IPS-15b (cell line): ENCODE results near the gene HHIPL1.
"Not testable (repeated sequence)": the region's sequence is repeated elsewhere in the genome, so short reads cannot be mapped to it uniquely, and the experiment has no call there.

ENCODE experiments used
- H3K27me3 ChIP-seq: one replicate; pipeline ENCODE4 v1.6.1; 2013; ENCODE audit warnings: low read length; ENCODE audit not compliant: control insufficient read depth, insufficient read depth
- H3K36me3 ChIP-seq: one replicate; pipeline ENCODE4 v1.6.1; 2013; ENCODE audit warnings: low read length; ENCODE audit not compliant: control insufficient read depth, insufficient read depth
- H3K4me1 ChIP-seq: one replicate; pipeline ENCODE4 v1.6.1; 2013; ENCODE audit warnings: mild to moderate bottlenecking, low read length; ENCODE audit not compliant: control insufficient read depth, insufficient read depth
- H3K4me3 ChIP-seq: one replicate; pipeline ENCODE4 v1.5.1; 2013; ENCODE audit warnings: low read depth, low read length
- H3K9ac ChIP-seq: one replicate; pipeline ENCODE4 v1.6.1; 2013; ENCODE audit warnings: low read depth, mild to moderate bottlenecking, low read length
- H3K9me3 ChIP-seq: one replicate; pipeline ENCODE4 v1.6.1; 2013; ENCODE audit warnings: mild to moderate bottlenecking, low read length; ENCODE audit not compliant: control insufficient read depth, insufficient read depth

HHIPL1 gene

GRCh38 chr14:99627510-99628381 is 17.2 kb upstream of the HHIPL1 start:
- Histone ChIP-seq H3K36me3 (no peaks in the 10 kb centered on the region), H3K4me1 (no peaks in the 10 kb centered on the region), H3K9ac (no peak overlapping the region), H3K27me3 (no peaks in the 10 kb centered on the region), H3K9me3 (no peaks in the 10 kb centered on the region), H3K4me3 (no peak overlapping the region)

- H3K27me3 ChIP-seq = no peaks in the 10 kb centered on the region
- H3K9ac ChIP-seq = no peak overlapping the region
- H3K4me1 ChIP-seq = no peaks in the 10 kb centered on the region
- H3K36me3 ChIP-seq = no peaks in the 10 kb centered on the region
- H3K4me3 ChIP-seq = no peak overlapping the region
- no peaks in the 10 kb centered on the region for H3K9me3 ChIP-seq
Observed at GRCh38 chr14:99628887-99629618, 15.9 kb upstream of the HHIPL1 start.

GRCh38 chr14:99630202-99630601 is 14.7 kb upstream of the HHIPL1 start:
- H3K4me1 ChIP-seq = no peaks in the 10 kb centered on the region
- H3K9ac ChIP-seq = no peak overlapping the region
- no peaks in the 10 kb centered on the region for H3K27me3 ChIP-seq
- no peaks in the 10 kb centered on the region for H3K9me3 ChIP-seq
- H3K36me3 ChIP-seq = no peaks in the 10 kb centered on the region
- no peak overlapping the region for H3K4me3 ChIP-seq

DNA sequence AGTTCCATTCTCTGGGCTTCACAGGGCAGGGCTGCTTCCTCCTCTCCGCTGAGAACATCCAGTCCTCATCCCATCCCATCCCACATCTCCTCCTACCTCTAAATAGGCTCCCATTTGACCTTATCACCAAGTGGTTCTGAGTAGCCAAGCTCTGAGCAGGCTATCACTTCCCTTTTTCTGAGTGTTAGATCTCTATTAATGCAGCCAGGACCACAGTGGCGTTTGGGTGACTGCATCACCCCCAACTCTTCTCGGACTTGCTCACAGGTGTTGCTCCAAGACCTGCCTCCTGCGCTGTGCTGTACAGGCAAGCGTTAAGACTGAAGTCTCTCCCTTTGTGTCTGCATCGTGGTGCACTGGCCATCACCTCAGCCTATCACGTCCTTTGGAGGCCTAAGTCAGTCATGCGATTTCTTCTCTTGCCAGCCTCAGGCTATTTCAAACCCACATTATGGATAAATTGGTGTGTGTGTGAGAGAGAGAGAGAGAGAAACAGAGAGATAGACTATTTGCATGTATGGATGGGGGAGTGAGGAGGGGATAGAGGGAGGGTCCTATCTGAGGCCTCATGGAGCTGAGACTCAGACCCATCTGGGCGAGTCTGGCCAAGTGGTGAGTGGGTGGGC is 12.4 kb upstream of the HHIPL1 start:
- H3K4me3 ChIP-seq = no peak overlapping the region
- no peaks in the 10 kb centered on the region for H3K9me3 ChIP-seq
- H3K4me1 ChIP-seq = no peaks in the 10 kb centered on the region
- H3K9ac ChIP-seq = no peak overlapping the region
- H3K36me3 ChIP-seq = no peaks in the 10 kb centered on the region
- H3K27me3 ChIP-seq = no peaks in the 10 kb centered on the region

DNA sequence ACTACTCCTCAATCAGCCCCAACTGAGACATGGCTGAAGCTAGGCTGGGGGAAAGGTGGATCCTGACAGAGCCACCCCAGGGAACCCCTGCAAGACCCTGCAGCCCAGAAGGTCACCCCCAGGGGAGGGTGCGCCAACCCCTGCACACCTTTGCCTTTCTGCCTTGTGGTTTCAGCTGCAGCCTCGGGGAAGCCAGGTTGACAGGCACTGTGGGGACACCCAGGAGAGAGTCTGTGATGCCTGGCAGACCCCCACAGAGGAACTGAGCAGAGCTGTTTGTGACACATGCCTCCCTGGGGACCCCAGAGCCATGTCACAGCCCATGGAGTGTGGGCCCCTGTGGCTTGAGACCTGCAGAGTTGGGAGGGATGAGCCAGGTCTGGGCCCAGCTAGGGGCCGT is 11.8 kb upstream of the HHIPL1 start:
- no peaks in the 10 kb centered on the region for H3K9me3 ChIP-seq
- no peaks in the 10 kb centered on the region for H3K4me1 ChIP-seq
- no peaks in the 10 kb centered on the region for H3K27me3 ChIP-seq
- H3K4me3 ChIP-seq = no peak overlapping the region
- peak overlapping the region; percentile 24 for H3K9ac ChIP-seq
- no peaks in the 10 kb centered on the region for H3K36me3 ChIP-seq

DNA sequence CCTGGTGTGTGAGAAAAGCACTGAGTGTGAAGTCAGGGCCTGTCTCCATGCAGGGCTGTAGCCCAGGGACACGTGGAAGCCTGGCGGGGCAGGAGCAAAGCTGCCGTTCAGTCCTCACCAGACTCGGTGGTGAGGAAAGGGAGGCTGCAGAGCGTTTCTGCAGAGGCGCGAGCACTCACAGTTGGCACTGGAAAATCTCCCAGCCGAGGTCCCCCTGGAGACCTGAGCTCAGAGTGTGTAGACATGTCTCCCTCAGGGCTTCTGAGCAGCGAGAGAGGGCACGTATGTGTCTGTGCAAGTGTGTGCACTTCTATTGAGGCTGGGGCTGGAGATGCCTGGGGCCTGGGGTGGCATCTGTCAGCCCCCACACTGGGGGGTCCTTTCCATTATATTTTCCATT is 11.0 kb upstream of the HHIPL1 start:
- Histone ChIP-seq H3K36me3 (no peaks in the 10 kb centered on the region), H3K27me3 (no peaks in the 10 kb centered on the region), H3K9me3 (no peaks in the 10 kb centered on the region), H3K4me3 (no peak overlapping the region), H3K9ac (no peak overlapping the region), H3K4me1 (no peaks in the 10 kb centered on the region)

DNA sequence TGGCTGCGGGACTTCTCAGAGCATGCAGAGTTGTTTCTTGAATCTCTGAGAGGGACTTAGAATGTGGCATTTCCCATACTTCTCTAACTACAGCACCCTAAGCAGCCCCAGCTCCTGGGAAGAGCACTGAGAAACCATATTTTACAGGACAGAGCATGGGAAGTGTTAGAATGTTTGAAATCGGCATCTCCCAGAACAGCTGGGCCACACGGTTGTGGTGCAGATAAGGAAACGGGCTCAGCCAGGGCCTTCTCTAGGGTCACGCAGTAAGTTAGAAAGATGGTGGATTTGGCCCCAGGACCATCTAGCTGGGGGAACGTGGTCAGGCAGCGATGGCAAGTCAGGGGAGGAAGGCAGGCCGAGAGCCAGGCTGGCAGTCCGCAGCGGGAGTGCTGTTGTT is 10.5 kb upstream of the HHIPL1 start:
- no peak overlapping the region for H3K9ac ChIP-seq

GRCh38 chr14:99635116-99635515 is 9.8 kb upstream of the HHIPL1 start:
- Histone ChIP-seq H3K4me3 (no peak overlapping the region), H3K36me3 (no peaks in the 10 kb centered on the region), H3K27me3 (no peaks in the 10 kb centered on the region), H3K9me3 (no peaks in the 10 kb centered on the region), H3K9ac (no peak overlapping the region), H3K4me1 (no peaks in the 10 kb centered on the region)

More for the DNA sequence above, 10.5 kb upstream of the HHIPL1 start:
- no peaks in the 10 kb centered on the region for H3K36me3 ChIP-seq
- no peaks in the 10 kb centered on the region for H3K9me3 ChIP-seq
- no peak overlapping the region for H3K4me3 ChIP-seq
- H3K4me1 ChIP-seq = no peaks in the 10 kb centered on the region
- H3K27me3 ChIP-seq = no peaks in the 10 kb centered on the region

GRCh38 chr14:99636487-99636886 is 8.4 kb upstream of the HHIPL1 start:
- Histone ChIP-seq H3K9ac (no peak overlapping the region), H3K9me3 (no peaks in the 10 kb centered on the region), H3K36me3 (no peaks in the 10 kb centered on the region), H3K4me3 (no peak overlapping the region), H3K27me3 (no peaks in the 10 kb centered on the region), H3K4me1 (no peaks in the 10 kb centered on the region)

DNA sequence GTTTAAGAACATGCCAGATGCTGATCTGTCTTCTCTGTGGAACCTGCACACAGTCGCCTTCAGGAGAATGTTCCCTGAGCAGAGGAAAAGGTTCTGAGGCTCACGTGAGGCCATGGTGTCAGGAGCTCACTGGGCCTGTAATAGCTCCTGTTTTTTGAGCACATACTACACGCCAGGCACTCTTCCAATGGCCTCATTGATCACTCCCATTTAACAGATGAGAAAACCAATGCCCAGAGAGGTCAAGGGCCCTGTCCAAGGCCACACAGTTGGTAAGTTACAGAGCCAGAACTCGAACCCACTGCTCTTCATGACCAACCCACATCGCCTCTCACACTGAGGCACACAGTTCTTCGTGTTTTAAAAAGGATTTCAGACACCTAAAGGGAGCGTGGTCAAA is 7.3 kb upstream of the HHIPL1 start:
- Histone ChIP-seq H3K27me3 (no peaks in the 10 kb centered on the region), H3K9me3 (no peaks in the 10 kb centered on the region), H3K36me3 (no peaks in the 10 kb centered on the region), H3K9ac (no peak overlapping the region), H3K4me1 (no peaks in the 10 kb centered on the region), H3K4me3 (no peak overlapping the region)

DNA sequence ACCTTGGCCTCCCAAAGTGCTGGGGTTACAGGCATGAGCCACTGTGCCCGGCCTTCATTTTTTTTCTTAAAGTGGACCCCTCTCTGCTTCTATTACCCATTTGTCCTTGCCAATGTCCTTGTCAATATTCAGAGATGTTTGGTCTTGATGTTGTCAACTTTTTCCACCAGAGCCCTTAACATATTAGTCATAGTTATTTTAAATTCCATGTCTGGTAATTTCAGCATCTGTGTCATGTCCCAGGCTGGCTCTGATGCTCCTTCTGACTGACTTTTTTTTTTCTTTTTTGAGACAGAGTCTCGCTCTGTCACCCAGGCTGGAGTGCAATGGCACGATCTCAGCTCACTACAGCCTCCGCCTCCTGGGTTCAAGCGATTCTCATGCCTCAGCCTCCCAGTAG is 2.2 kb upstream of the HHIPL1 start:
- not testable (repeated sequence) for H3K9me3 ChIP-seq, H3K4me1 ChIP-seq, H3K36me3 ChIP-seq, H3K4me3 ChIP-seq, H3K9ac ChIP-seq
- peaks cover 19% of the 10 kb centered on the region for H3K27me3 ChIP-seq

DNA sequence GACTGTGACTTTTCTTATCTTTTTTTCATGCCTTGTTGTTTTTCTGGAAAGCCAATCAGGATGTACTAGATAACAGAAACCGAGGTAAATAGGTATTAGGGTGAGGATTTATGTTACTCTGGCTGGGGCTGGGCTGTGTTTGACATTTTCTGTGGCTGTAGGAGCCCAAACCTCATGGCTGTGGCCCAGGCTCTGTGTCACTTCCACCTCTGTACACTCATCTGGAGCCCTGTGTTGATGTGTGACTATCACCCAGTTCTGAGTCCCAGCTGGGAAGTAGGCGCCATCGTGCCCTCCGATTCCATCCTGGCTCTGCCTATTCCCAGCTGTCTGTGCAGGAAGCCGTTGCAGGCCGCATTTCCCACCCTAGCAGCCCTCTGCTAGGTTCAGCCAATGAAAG is 1.6 kb upstream of the HHIPL1 start:
- peaks cover 19% of the 10 kb centered on the region for H3K27me3 ChIP-seq
- H3K9me3 ChIP-seq = no peaks in the 10 kb centered on the region
- H3K36me3 ChIP-seq = no peaks in the 10 kb centered on the region
- peaks cover 6% of the 10 kb centered on the region for H3K4me1 ChIP-seq
- H3K4me3 ChIP-seq = no peak overlapping the region
- no peak overlapping the region for H3K9ac ChIP-seq
